GM21360 (cell line): ENCODE data around the gene BTRC.
"Not testable (repeated sequence)": the region's sequence is repeated elsewhere in the genome, so short reads cannot be mapped to it uniquely, and the experiment has no call there.

Source experiments
- ATAC-seq: cut with Tn5 transposase; IDR thresholded peaks from one replicate; pipeline ENCODE4 v1.9.1; 2021; ENCODE audit warnings: mild to moderate bottlenecking, moderate library complexity; ENCODE audit not compliant: unreplicated experiment

BTRC gene

DNA sequence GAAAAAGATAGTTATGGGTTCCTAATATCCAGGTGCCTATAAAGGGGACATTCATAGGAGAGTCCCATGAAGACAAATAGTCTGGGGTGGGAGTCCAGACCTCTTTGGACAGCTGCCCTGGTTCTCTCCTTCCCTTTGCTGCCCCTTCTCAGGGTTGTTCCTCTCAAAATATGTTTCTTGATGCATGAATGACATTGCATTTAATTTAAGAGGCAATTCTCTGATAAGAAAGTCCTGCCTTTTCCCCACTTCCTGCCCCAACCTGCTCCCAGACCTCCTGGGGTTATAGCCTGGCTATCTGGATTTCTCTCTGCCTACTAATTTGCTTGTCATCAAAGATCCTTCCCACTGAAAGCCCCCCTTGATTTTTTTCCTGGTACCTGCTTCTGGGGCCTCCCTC is 12.5 kb upstream of the BTRC start:
- no peak for ATAC-seq

DNA sequence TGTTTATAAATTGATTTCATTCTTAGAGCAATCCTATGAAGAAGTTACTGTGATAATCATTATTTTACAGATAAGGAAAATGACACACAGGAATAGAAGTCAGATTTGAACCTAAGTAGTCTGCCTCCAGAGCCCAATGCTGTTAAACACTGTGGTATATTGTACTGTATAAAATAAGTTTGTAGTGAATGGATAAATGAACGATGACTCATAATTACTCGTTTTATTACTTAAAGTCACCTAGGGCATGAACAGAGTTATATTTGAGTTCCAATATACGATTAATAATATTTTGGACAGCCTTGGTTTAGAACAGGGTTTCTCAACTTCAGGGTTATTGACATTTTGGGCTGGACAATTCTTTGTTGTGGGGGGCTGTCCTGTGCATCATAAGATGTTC is 7.8 kb upstream of the BTRC start:
- no peak for ATAC-seq

DNA sequence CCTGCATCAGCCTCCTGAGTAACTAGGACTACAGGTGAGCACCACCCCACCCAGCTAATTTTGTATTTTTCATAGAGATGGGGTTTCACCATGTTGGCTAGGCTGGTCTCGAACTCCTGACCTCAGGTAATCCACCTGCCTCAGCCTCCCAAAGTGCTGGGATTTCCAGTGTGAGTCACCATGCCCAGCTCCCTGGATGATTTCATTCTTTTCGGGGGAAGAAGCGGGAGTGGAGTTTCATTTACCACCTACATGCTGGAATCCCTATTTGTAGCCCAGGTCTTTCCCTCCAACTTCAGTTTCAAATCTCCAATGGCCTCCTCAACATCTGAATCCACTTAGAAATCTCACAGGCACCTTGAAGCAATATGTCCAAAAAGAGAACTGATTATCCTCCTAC is 2.9 kb upstream of the BTRC start:
- no peak for ATAC-seq

DNA sequence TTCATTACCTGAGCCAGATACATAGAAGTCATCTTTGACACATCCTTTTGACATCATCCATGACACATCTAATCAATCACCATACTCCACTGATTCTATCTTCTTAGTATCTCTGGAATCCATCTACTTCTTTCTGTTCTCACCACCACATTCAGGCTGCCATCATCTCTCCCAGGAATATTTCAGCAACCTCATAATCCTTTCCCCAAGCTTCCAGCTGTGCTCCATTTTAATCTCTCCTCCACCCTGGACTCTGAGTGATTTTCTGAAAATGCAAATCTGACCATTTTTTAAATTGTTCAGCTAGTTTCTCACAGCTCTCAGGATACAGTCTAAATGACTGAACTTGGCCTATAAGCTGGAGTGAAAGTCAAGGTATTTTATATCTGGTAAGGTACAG is 2.5 kb upstream of the BTRC start:
- ATAC-seq: no peak

DNA sequence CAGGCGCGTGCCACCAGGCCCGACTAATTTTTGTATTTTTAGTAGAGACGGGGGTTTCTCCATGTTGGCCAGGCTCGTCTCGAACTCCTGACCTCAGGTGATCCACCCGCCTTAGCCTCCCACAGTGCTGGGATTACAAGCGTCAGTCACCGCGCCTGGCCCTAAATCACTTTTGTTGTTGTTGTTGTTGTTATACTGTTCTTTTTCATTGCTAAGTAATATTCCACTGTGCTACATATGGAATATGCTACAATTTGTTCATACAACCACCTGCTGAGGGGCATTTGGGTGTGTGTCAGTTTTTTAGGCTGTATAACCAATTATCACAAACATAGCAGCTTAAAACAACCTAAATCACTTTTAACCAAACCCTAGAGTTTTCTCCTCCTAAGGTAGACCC is 1.1 kb upstream of the BTRC start:
- ATAC-seq: not testable (repeated sequence)

DNA sequence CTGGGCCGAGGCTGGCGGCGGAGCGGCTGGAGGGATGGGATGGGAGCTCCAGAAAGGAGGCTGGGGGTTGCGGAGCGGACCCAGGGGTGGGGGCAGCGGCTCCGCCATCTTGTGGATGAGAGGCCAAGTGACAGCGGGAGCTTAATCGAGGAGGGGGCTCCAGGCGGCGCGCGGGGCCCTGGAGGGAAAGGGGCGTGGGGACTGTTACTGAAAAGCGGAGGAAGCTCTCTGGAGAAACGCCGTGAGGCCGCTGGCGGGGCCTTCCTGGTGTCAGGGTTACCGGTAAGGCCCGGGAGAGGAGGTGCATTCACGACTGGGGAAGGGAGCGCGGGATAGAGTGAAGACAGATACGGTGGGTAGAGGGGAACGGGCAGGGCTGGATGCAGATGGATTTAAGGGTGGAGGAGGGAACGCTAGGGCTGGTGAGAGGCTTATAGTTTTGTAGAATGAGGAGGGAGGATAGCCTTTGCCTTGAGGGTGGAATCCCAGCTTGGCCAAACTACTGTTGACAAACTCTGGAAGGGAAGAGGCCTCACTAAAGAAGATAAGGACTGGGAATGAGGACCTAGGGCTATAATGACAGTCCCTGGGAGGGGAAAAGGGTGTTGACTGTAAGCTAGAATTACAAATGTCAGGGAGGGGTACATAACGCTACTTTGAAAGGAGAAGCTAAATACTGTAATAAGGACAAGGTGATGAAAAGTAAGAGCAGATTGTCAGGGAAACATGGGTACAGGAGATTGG is 535 bp downstream of the BTRC start:
- ATAC-seq: no peak

DNA sequence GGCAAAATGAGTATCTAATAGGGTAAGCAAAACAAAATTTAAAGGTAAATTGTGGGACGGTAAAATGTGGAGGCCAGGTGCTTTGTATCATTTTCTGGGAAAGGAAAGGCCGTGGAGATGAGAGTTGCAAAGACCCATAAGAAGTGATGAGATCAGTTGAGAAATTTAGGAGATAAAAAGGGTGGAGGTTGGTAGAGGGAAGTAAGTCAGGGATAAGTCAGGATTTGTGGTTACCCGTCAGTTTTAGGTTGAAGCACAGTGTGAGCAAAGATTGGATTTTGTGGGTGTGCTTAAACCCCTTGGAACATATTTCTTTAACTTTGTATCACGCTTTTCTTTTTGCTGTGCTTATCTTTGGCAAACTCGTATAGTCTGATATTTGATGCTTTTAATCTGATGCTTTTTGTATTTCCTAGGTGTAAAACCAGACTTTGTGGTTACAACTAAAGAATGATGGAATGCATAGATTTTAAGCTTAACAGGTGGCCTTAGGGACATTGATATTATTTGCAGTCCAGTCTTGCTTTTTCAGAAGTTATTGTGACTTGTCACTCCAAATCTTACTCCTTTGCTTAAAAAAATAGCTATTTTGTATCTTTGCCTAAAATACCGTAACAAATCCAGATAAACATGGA is 1.2 kb downstream of the BTRC start:
- no peak for ATAC-seq

DNA sequence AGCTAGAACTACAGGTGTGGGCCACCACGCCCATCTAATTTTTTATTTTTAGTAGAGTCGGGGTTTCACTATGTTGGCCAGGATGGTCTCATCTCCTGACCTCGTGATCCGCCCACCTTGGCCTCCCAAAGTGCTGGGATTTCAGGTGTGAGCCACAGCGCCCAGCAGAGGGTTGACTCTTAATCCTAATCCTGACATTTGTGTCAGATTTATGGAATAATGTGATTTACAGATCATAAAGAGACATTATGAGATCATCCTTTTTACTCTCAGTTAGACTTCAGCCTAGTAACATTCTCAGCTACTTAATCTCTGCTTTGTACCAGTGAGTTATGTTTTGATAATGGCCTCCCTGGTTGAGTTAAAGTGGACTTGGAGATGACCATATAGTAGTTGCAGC is 2.2 kb downstream of the BTRC start:
- no peak for ATAC-seq

DNA sequence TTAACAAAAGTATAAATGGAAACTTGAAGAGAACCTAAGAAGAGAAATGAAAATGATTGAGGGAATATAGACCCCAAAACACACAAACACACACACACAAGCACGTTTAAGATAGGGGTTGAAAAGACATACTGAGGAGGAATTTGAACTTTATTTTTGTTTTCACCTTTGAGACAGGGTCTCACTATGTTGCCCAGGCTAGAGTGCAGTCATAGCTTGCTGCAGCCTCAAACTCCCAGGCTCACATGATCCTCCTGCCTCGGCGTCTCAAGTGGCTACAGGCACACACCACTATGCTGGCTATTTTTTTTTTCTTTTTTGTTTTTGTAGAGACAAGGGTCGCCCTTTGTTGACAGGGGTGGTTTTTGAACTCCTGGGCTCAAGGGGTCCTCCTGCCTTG is 4.0 kb downstream of the BTRC start:
- ATAC-seq: no peak

DNA sequence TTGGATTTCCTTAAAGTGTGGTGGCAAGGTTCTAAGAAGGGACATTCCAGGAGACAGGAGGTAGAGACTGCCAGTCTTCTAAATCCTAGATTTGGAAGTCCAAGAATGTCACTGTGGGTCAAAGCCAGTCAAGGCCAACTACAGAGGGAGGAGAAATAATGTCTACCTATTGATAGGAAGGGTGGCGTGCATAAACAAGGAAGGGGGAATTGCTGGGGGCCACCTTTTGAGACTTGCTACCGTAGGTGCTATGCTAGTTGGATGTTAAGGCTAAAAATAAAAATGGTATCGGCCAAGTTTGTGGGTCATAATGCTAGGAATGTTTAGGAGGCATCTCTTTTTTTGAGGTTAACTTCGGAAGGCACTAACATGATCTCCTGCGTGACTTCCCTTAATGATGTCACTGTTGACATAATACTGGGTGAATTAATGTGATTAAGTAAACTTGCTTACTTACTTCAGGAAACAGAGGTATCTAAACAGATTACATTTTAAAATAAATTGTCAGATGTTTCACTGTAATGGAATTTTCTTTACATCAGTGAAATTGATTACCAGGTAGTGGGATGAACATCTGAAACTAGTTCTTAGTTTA is 4.8 kb downstream of the BTRC start:
- ATAC-seq: no peak

DNA sequence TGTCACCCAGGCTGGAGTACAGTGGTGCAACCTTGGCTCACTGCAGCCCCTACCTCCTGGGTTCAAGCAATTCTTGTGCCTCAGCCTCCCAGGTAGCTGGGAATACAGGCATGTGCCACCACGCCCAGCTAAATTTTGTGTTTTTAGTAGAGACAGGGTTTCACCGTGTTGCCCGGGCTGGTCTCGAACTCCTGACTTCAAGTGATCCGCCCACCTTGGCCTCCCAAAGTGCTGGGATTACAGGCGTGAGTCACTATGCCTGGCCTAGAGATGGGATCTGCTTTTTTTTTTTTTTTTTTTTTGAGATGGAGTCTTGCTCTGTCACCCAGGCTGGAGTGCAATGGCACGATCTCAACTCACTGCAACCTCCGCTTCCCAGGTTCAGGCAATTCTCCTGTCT is 6.1 kb downstream of the BTRC start:
- ATAC-seq: not testable (repeated sequence)

DNA sequence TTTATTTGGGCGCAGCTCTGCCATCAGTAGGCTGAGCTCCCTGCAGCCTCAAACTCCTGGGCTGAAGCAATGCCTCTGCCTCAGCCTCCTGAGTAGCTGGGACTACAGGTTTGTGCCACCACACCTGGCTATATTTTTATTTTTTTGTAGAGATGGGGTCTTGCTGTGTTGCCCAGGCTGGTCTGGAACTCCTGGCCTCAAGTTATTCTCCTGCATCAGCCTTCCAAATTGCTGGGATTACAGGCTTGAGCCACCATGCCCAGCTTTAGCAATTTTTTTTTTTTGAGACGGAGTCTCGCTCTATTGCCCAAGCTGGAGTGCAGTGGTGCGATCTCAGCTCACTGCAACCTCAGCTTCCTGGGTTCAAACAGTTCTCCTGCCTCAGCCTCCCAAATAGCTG is 6.9 kb downstream of the BTRC start:
- ATAC-seq: not testable (repeated sequence)

DNA sequence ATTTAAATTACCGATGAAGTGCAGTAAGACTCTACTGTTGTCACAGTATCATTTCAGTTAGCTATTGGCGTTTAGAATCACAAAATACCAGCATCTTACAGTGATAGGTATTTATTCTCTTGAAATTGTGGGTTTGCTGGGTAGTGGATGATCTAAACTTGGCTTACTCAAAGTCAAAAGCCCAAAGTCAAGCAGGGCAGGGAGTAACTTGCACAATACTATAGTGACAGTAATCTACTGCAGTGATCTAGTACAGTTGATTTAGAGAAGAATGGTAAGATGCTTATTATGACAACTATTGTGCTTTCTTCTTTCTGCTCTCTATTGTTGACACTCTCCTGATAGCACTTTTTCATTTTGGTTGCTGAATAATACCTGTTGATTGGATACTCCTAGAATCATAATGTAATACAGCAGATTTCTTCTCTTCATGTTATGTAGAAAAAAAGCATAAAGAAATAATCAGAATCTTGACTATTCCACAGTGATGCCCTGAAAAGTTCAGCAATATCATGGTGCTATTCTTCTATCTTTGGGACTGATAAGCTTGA is 10.0 kb downstream of the BTRC start:
- no peak for ATAC-seq

DNA sequence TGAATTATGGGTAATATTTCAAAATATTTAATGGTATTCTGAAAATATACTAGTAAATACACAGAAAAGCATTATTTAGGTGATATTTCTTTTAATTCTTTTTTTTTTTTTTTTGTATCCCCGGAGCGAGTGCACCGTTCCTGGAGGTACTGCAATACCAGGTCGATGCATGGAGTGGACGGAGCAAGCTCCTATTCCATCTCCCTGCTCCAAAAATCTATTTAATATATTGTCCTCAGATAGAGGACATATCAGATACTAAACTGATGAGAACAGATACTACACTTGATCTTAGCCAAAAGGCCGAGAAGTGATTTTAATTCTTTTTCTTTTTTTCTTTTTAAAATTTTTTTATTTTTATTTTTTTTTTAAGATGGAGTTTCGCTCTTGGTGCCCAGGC is 10.8 kb downstream of the BTRC start:
- no peak for ATAC-seq

DNA sequence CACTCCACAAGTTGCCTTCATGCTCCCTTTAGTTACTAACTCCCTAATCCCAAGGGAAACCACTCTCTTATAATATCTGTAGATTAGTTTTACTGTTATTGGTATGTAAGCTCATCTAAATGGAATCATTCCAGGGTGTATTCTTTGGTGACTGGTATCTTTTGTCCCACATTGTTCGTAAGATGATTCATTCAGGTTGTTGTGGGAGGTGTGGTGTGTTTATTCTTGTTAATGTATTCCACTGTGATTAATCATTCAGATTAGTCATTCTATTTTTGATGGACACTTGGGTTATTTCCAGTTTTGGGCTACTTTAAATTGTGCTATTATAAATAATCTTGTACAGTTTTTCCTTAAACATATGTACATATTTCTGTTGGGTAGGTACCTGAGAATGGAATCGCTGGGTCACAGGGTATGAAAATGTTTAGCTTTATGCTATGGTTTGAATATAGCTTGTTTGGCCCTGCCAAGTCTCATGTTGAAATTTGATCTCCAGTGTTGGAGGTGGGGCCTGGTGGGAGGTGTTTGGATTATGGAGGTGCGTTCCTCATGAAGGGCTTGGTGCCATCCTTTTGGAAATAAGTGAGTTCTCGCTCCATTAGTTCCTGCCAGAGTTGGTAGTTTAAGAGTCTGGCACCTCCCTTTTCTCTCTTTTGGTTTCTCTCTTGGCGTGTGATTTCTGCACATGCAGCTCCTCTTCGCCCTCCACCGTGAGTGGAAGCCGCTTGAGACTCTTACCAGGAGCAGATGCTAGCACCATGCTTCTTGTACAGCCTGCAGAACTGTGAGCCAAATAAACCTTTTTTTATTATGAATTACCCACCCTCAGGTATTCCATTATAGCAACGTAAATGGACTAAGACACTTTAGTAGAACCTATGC is 13.8 kb downstream of the BTRC start:
- ATAC-seq: no peak

DNA sequence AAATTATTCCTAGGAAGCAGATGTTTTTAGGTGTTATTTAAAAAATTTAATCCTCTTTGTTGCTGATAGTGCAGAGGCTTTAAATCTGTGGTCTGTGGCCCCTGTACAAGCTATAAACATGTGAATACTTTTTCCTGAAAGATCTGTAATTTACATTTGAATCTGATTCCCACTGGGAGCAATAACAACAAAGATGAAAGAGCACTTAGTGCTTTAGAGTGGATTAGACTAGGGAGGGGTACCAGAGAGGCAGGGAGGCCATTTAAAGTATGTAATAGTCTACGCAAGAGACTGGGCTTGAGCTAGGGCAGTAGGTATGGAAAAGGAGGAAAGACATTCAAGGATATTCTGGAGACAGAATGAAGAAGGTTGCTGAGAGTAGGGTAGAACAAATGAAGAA is 19.1 kb downstream of the BTRC start:
- no peak for ATAC-seq

DNA sequence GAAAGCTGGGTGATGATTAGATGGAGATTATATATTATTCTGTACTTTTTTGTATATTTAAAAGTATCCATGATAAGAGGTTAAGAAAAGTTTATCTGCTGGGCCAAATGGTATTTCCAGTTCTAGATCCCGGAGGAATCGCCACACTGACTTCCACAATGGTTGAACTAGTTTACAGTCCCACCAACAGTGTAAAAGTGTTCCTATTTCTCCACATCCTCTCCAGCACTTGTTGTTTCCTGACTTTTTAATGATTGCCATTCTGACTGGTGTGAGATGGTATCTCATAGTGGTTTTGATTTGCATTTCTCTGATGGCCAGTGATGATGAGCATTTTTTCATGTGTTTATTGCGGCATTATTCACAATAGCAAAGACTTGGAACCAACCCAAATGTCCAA is 20.0 kb downstream of the BTRC start:
- not testable (repeated sequence) for ATAC-seq

DNA sequence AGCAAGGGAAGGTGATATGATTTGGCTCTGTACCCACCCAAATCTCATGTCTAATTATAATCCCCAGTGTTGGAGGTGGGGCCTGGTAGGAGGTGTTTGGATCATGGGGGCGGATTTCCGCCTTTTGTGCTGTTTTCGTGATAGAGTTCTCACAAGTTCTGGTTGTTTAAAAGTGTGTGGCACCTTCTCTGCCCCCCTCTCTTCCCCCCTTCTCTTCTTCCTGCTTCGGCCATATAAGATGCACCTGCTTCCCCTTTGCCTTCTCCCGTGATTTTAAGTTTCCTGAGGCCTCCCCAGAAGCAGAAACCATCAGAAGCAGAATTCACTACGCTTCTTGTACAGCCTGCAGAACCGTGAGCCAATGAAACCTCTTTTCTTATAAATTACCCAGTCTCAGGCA is 21.1 kb downstream of the BTRC start:
- no peak for ATAC-seq

DNA sequence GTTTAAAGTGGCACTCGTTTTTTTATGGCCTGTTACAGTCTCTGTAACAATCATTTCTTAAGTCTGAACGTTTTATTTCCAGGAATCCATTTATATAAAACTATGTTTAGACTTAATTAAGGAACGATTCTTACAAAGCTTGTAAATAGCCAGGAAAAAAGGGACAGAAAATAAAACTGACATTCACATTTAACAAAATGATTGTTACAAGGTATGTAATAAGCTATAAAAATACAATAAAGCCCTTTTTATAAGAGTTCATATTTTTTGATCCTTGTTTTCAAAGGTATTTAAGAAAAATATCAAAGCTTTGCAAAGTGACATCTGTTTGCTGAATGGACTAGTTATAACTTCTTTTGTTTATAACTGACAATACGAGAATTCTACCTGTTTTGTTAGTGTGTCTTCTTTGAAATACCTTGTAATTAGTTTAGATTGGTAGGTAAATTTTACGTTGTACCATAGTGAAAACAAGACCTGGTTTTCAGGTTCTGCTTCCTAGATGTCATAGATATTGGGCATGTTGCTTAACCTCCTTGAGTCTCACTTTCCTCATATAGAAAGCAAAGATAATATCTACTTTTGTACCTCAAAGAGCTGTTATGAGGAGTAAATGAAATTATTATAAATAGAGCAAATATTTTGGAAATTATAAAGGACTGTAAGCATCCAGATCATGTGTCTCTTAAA is 25.8 kb downstream of the BTRC start:
- no peak for ATAC-seq

DNA sequence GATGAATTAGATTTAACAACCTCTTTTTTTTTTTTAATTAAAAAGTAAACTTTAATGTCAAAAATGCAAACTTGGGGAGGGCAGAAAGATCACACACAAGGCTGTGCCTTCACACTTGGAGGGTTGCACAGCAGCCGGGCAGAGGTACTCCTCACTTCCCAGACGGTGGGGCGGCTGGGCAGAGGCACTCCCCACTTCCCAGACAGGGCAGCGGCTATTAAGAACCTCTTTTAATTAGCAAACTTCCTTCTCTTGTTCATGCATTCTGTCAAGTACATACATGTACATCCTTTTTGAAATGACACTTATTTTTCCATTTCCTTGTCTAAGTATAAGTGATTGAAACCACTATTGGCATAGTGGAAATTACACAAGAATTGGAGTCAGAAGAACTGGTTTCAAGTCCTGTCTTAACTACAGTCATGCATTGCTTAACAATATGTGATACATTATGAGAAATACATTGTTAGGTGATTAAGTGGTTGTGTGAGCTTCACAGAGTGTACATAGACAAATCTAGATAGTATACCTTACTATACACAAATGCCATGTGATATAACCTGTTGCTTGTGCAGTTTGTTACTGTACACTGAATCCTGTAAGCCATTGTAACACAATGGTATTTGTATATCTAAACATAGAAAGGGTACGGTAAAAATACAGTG is 26.5 kb downstream of the BTRC start:
- ATAC-seq: no peak
